ENCODE data around the gene CCDC88A. TPM values are rescaled to one million over a fixed set of nuclear protein-coding genes. Genes with fewer than 3 reads are reported as not detected.

The CCDC88A gene
- polyA plus RNA-seq, 3 donors = 55.4 to 62.4 (median 60.8) TPM

GRCh38 chr2:55422876-55423665, 3.4 kb upstream of the CCDC88A start:
- no peak for DNase-seq (ENCODE audit: low read depth in 3 of 3, low spot score in 2 of 3)

- no peak for DNase-seq (ENCODE audit: low read depth in 3 of 3, low spot score in 2 of 3)
Observed at GRCh38 chr2:55421326-55421725, 1.7 kb upstream of the CCDC88A start.

- no peak for DNase-seq (ENCODE audit: low read depth in 3 of 3, low spot score in 2 of 3)
Observed at GRCh38 chr2:55420871-55421270, 1.2 kb upstream of the CCDC88A start.

- DNase-seq (ENCODE audit: low read depth in 3 of 3, low spot score in 2 of 3) = no peak
Observed at GRCh38 chr2:55420439-55420725, 726 bp upstream of the CCDC88A start.

GRCh38 chr2:55419233-55419678, 400 bp downstream of the CCDC88A start:
- peak in 1 of 3 donors; percentile 53 for DNase-seq (ENCODE audit: low read depth in 3 of 3, low spot score in 2 of 3)

GRCh38 chr2:55418512-55419232, 984 bp downstream of the CCDC88A start:
- DNase-seq (ENCODE audit: low read depth in 3 of 3, low spot score in 2 of 3) = no peak

- DNase-seq (ENCODE audit: low read depth in 3 of 3, low spot score in 2 of 3) = no peak
Observed at GRCh38 chr2:55418072-55418471, 1.6 kb downstream of the CCDC88A start.

GRCh38 chr2:55416786-55417568, 2.7 kb downstream of the CCDC88A start:
- no peak for DNase-seq (ENCODE audit: low read depth in 3 of 3, low spot score in 2 of 3)

GRCh38 chr2:55415300-55415699, 4.4 kb downstream of the CCDC88A start:
- no peak for DNase-seq (ENCODE audit: low read depth in 3 of 3, low spot score in 2 of 3)

- no peak for DNase-seq (ENCODE audit: low read depth in 3 of 3, low spot score in 2 of 3)
Observed at GRCh38 chr2:55408918-55409868, 10.5 kb downstream of the CCDC88A start.

- no peak for DNase-seq (ENCODE audit: low read depth in 3 of 3, low spot score in 2 of 3)
Observed at GRCh38 chr2:55408098-55408882, 11.4 kb downstream of the CCDC88A start.

- no peak for DNase-seq (ENCODE audit: low read depth in 3 of 3, low spot score in 2 of 3)
Observed at GRCh38 chr2:55405116-55405515, 14.5 kb downstream of the CCDC88A start.

GRCh38 chr2:55403256-55403998, 16.2 kb downstream of the CCDC88A start:
- no peak for DNase-seq (ENCODE audit: low read depth in 3 of 3, low spot score in 2 of 3)

- DNase-seq (ENCODE audit: low read depth in 3 of 3, low spot score in 2 of 3) = no peak
Observed at GRCh38 chr2:55401124-55401523, 18.5 kb downstream of the CCDC88A start.

- DNase-seq (ENCODE audit: low read depth in 3 of 3, low spot score in 2 of 3) = no peak
Observed at GRCh38 chr2:55400332-55400731, 19.3 kb downstream of the CCDC88A start.

- no peak for DNase-seq (ENCODE audit: low read depth in 3 of 3, low spot score in 2 of 3)
Observed at GRCh38 chr2:55399815-55400214, 19.8 kb downstream of the CCDC88A start.

- no peak for DNase-seq (ENCODE audit: low read depth in 3 of 3, low spot score in 2 of 3)
Observed at GRCh38 chr2:55395724-55396605, 23.7 kb downstream of the CCDC88A start.
